ENCODE results near the gene HOMER2.

GRCh38 chr15:82882273-82882928 lies 70.1 kb downstream of the HOMER2 start:
- no peak for TF ChIP-seq EZH2 (IDR thresholded peaks at IDR 0.05; ENCODE audit: insufficient read depth, low read length)
- TF ChIP-seq, protein P1, sequence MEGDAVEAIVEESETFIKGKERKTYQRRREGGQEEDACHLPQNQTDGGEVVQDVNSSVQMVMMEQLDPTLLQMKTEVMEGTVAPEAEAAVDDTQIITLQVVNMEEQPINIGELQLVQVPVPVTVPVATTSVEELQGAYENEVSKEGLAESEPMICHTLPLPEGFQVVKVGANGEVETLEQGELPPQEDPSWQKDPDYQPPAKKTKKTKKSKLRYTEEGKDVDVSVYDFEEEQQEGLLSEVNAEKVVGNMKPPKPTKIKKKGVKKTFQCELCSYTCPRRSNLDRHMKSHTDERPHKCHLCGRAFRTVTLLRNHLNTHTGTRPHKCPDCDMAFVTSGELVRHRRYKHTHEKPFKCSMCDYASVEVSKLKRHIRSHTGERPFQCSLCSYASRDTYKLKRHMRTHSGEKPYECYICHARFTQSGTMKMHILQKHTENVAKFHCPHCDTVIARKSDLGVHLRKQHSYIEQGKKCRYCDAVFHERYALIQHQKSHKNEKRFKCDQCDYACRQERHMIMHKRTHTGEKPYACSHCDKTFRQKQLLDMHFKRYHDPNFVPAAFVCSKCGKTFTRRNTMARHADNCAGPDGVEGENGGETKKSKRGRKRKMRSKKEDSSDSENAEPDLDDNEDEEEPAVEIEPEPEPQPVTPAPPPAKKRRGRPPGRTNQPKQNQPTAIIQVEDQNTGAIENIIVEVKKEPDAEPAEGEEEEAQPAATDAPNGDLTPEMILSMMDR (IDR thresholded peaks at IDR 0.05; ENCODE audit: insufficient read depth, low read depth, low read length), result no peak
